Calu3 (cell line): ENCODE results near the gene RASAL3. TPM values are rescaled to one million over a fixed set of nuclear protein-coding genes. Genes with fewer than 3 reads are reported as not detected.
"Not testable (repeated sequence)": the region's sequence is repeated elsewhere in the genome, so short reads cannot be mapped to it uniquely, and the experiment has no call there.

Source experiments
- BruUV-seq: library from RNA; stranded (reverse); fragments of 400-500 nt; replicated peaks from 2 replicates; lab custom pipeline; 2021; lab: Mats Ljungman, UMichigan
- CTCF ChIA-PET: fragments of 300-600 bp; sonication (Branson Sonifier 250); formaldehyde crosslinking; loops from one replicate; lab custom pipeline; 2022; ENCODE audit warnings: antibody characterized with exemption; lab: Charles Lee
- DNase-seq: peaks from one replicate; pipeline ENCODE4 v3.0.0; 2022
- H3K27ac Mint-ChIP-seq: one replicate; pipeline ENCODE4 v1.8.0; 2022; ENCODE audit warnings: mixed read lengths; ENCODE audit not compliant: unreplicated experiment
- H3K27me3 Mint-ChIP-seq: one replicate; pipeline ENCODE4 v1.8.0; 2022; ENCODE audit warnings: mixed read lengths; ENCODE audit not compliant: unreplicated experiment
- H3K36me3 Mint-ChIP-seq: one replicate; pipeline ENCODE4 v1.8.0; 2022; ENCODE audit warnings: mild to moderate bottlenecking, moderate library complexity, mixed read lengths; ENCODE audit not compliant: insufficient read depth, unreplicated experiment
- H3K4me1 Mint-ChIP-seq: one replicate; pipeline ENCODE4 v1.8.0; 2022; ENCODE audit warnings: mild to moderate bottlenecking, low read depth, mixed read lengths; ENCODE audit not compliant: unreplicated experiment
- H3K4me3 Mint-ChIP-seq: one replicate; pipeline ENCODE4 v1.8.0; 2022; ENCODE audit warnings: mild to moderate bottlenecking, low read depth, moderate library complexity, mixed read lengths; ENCODE audit not compliant: unreplicated experiment
- H3K9me3 Mint-ChIP-seq: one replicate; pipeline ENCODE4 v1.8.0; 2022; ENCODE audit warnings: low read depth, mixed read lengths; ENCODE audit not compliant: unreplicated experiment
- intact Hi-C: fragments of 100-400 bp; cut with micrococcal nuclease; formaldehyde crosslinking; loops from one replicate; pipeline ENCODE4 v1.10.0; 2022; ENCODE audit not compliant: unreplicated experiment
- total RNA-seq: library from RNA; stranded (reverse); gene quantifications from 2 replicates; pipeline ENCODE4 v1.2.3, GENCODE V29; 2022
- TF ChIP-seq, protein P1 (sequence below): fragments of 200-600 bp; IDR thresholded peaks from one replicate; pipeline ENCODE4 v1.8.0; 2022; ENCODE audit warnings: antibody characterized with exemption; ENCODE audit not compliant: unreplicated experiment

Gene RASAL3
- total RNA-seq, 1 experiment from 2014 or later: not detected

DNA sequence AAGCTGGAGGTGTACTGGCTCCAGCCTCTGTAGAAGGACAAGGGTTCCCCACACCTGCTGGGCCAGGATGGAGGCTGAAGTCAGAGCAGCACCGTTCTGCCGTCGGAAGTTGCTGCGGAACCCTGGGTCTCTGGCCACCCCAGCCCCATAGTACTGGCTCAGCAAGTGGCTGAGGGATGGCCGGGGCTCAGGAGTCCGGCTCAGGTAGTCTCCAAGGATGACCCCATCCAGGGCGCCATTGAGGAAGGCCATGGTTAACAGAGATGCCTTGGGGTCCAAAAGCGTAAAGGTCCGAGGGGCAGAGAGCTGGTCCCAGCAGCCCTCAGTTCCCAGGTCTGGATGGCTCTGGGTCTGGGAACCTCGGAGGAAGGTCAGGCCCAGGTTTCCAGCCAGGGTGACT, 11.3 kb upstream of the RASAL3 start:
- H3K4me3 Mint-ChIP-seq: no peak overlapping the region
- no TSS peak for BruUV-seq
- no peaks in the 10 kb centered on the region for H3K36me3 Mint-ChIP-seq
- DNase-seq: no peak
- H3K9me3 Mint-ChIP-seq: no peaks in the 10 kb centered on the region
- TF ChIP-seq, protein P1, sequence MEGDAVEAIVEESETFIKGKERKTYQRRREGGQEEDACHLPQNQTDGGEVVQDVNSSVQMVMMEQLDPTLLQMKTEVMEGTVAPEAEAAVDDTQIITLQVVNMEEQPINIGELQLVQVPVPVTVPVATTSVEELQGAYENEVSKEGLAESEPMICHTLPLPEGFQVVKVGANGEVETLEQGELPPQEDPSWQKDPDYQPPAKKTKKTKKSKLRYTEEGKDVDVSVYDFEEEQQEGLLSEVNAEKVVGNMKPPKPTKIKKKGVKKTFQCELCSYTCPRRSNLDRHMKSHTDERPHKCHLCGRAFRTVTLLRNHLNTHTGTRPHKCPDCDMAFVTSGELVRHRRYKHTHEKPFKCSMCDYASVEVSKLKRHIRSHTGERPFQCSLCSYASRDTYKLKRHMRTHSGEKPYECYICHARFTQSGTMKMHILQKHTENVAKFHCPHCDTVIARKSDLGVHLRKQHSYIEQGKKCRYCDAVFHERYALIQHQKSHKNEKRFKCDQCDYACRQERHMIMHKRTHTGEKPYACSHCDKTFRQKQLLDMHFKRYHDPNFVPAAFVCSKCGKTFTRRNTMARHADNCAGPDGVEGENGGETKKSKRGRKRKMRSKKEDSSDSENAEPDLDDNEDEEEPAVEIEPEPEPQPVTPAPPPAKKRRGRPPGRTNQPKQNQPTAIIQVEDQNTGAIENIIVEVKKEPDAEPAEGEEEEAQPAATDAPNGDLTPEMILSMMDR: no peak
- H3K27ac Mint-ChIP-seq: no peak overlapping the region
- intact Hi-C loops: no loop called here
- peaks cover 9% of the 10 kb centered on the region for H3K4me1 Mint-ChIP-seq
- CTCF ChIA-PET: no interaction called here
- peaks cover 2% of the 10 kb centered on the region for H3K27me3 Mint-ChIP-seq

DNA sequence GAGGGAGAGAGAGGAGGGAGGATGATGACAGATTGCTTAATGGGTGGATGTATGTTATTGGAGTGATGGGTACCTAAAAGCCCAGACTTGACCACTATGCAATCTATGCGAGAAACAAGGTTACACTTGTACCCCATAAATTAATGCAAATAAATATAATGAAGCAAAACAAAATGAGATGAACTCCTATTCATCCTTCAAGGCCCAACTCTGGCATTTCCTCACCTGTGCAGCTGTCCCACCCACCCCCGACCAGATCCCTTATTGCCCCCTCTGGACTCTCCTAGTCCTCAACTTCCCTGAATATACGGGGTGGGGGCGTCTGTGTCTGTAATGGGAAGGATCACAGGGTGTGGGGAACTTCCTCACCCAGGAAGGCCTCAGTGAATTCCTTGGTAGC, 10.8 kb upstream of the RASAL3 start:
- Mint-ChIP-seq H3K4me1 (peaks cover 9% of the 10 kb centered on the region), H3K9me3 (no peaks in the 10 kb centered on the region), H3K27me3 (peaks cover 6% of the 10 kb centered on the region), H3K27ac (no peak overlapping the region), H3K4me3 (no peak overlapping the region), H3K36me3 (no peaks in the 10 kb centered on the region)
- CTCF ChIA-PET: no interaction called here
- no TSS peak for BruUV-seq
- DNase-seq: no peak
- intact Hi-C loops: no loop called here
- TF ChIP-seq, protein P1: no peak

DNA sequence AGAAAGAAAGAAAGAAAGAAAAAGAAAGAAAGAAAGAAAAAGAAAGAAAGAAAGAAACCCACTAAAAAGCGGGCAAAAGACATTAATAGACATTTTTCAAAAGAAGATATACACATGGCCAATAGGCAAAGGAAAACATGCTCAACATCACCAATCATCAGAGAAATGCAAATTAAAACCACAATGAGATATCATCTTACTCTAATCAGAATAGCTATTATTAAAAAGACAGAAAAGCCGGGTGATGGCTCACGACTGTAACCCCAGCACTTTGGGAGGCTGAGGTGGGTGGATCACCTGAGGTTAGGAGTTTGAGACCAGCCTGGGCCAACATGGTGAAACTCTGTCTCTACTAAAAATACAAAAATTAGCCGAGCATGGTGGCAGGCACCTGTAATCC, 9.5 kb upstream of the RASAL3 start:
- H3K27me3 Mint-ChIP-seq: peaks cover 20% of the 10 kb centered on the region
- H3K27ac Mint-ChIP-seq, DNase-seq, H3K36me3 Mint-ChIP-seq, H3K4me1 Mint-ChIP-seq, H3K4me3 Mint-ChIP-seq, CTCF ChIA-PET, intact Hi-C loops, H3K9me3 Mint-ChIP-seq, BruUV-seq: not testable (repeated sequence)

- BruUV-seq: no TSS peak
- CTCF ChIA-PET: no interaction called here
- no peaks in the 10 kb centered on the region for H3K9me3 Mint-ChIP-seq
- no peaks in the 10 kb centered on the region for H3K36me3 Mint-ChIP-seq
- H3K27me3 Mint-ChIP-seq: peaks cover 31% of the 10 kb centered on the region
- H3K27ac Mint-ChIP-seq: no peak overlapping the region
- intact Hi-C loops: no loop called here
- no peak overlapping the region for H3K4me3 Mint-ChIP-seq
- TF ChIP-seq, protein P1: no peak
- no peak for DNase-seq
- peaks cover 4% of the 10 kb centered on the region for H3K4me1 Mint-ChIP-seq
Observed at GRCh38 chr19:15471639-15472101, 7.3 kb upstream of the RASAL3 start.

DNA sequence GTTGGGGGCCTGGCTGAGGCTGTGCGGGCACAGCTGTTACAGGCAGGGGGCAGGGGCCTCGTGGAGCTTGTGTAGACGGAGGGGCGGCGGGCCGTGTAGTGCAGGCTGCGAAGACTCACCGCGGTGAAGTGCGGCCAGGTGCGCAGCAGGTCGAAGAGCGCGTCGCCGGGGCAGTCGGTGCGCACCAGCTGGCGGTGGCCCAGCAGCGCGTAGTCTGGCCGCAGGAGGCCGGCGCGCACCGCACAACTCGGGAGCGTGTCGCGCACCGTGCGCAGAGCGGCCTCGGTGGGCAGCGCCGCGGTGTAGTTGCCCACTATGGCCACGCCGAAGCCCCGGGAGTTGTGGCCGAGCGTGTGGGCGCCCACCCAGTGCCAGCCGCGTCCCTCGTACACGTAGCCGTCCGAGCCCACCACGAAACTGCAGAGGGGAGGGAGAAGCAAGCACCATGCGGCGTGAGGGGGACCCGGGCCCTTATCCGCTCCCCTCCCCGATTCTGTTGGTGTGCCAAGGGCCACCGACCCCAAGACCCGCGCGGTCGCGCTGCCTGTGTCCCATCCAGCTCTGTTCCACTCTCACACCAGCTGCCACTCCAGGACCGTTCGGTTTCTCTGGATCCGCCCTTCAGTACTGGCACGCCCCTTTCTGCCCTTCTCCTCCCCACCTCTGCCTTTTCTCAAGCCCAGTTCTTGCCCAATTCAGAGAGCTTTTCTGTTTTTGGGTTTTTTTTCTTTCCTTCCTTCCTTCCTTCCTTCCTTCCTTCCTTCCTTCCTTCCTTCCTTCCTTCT, 5.4 kb upstream of the RASAL3 start:
- TF ChIP-seq, protein P1: no peak
- Mint-ChIP-seq H3K27me3 (peaks cover 31% of the 10 kb centered on the region), H3K27ac (no peak overlapping the region), H3K36me3 (no peaks in the 10 kb centered on the region), H3K4me3 (no peak overlapping the region), H3K4me1 (no peaks in the 10 kb centered on the region), H3K9me3 (no peaks in the 10 kb centered on the region)
- DNase-seq: no peak
- no TSS peak for BruUV-seq
- intact Hi-C loops: no loop called here
- CTCF ChIA-PET: interaction anchor here (0.6 kb wide), 1 partner anchor 871 kb away, joined by 4 read pairs; no protein-coding TSS in a partner anchor
